D721Med (cell line): ENCODE results near the gene EFNA5.

ENCODE experiments used
- DNase-seq: peaks from one replicate; pipeline ENCODE4 v3.0.0; 2011; ENCODE audit warnings: low spot score; ENCODE audit not compliant: insufficient read length
- FAIRE-seq: peaks from 2 replicates; lab custom pipeline; 2011; peaks lifted over from hg19 to GRCh38; lab: Jason Lieb, UNC
- TF ChIP-seq, protein P1 (sequence below): IDR thresholded peaks from 2 replicates; pipeline ENCODE4 v1.5.1; 2012; ENCODE audit warnings: mild to moderate bottlenecking, control low read depth; ENCODE audit not compliant: insufficient read depth; ENCODE audit errors: missing control alignments

The EFNA5 gene

GRCh38 chr5:107597803-107598202, 72.9 kb downstream of the EFNA5 start:
- no peak for FAIRE-seq
- no peak for DNase-seq
- TF ChIP-seq, protein P1, sequence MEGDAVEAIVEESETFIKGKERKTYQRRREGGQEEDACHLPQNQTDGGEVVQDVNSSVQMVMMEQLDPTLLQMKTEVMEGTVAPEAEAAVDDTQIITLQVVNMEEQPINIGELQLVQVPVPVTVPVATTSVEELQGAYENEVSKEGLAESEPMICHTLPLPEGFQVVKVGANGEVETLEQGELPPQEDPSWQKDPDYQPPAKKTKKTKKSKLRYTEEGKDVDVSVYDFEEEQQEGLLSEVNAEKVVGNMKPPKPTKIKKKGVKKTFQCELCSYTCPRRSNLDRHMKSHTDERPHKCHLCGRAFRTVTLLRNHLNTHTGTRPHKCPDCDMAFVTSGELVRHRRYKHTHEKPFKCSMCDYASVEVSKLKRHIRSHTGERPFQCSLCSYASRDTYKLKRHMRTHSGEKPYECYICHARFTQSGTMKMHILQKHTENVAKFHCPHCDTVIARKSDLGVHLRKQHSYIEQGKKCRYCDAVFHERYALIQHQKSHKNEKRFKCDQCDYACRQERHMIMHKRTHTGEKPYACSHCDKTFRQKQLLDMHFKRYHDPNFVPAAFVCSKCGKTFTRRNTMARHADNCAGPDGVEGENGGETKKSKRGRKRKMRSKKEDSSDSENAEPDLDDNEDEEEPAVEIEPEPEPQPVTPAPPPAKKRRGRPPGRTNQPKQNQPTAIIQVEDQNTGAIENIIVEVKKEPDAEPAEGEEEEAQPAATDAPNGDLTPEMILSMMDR: no peak

DNA sequence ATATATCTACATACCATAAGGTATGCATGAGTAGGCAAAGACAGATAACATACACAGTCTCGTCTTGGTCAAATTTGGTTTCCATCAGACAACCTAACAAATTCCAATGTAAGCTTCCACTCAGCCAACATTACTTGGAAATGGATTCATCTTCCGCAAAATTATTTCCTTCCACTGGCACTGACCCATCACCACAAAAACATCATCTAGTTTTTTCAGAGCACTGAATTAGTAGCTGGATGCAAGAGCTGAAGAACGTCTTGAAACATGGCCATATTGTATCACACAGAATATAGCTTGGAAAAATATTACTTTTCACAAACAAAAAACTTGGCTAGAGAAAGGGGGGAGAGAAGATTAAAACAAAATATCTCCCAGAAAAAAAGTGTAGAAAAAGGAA, 73.5 kb downstream of the EFNA5 start:
- DNase-seq (no peak), FAIRE-seq (no peak)
- TF ChIP-seq, protein P1: no peak

- TF ChIP-seq, protein P1: no peak
- DNase-seq (no peak), FAIRE-seq (no peak)
Measured at GRCh38 chr5:107594253-107595045, 76.3 kb downstream of the EFNA5 start.

GRCh38 chr5:107593009-107593408, 77.7 kb downstream of the EFNA5 start:
- DNase-seq (no peak), FAIRE-seq (no peak)
- TF ChIP-seq, protein P1: no peak

DNA sequence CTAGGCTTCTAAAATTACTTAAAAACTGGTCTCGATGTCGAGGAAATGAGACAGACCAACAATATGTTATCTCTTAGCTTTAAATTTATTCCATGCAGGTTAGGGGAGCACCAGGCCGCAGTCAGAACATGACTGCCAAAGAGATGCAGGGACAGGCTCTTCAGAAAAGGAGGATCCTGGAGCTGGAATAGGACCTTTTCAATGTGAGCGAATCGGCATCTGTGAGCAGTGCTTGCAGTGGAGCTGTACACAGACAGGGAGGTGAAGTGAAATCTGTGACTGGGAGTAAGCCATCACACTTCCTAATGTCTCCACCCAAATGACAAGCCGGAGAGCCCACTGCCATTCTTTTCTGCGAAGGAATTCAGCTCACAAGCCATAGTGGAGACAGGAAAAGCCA, 78.2 kb downstream of the EFNA5 start:
- TF ChIP-seq, protein P1: no peak
- no peak for DNase-seq
- no peak for FAIRE-seq

GRCh38 chr5:107590686-107591085, 80.1 kb downstream of the EFNA5 start:
- FAIRE-seq (no peak), DNase-seq (no peak)
- TF ChIP-seq, protein P1: no peak

- TF ChIP-seq, protein P1: no peak
- FAIRE-seq (no peak), DNase-seq (no peak)
Measured at GRCh38 chr5:107589520-107590193, 81.1 kb downstream of the EFNA5 start.
